Bronchial epithelial cell (primary cell): ENCODE results near the gene EGFR. TPM values are rescaled to one million over a fixed set of nuclear protein-coding genes. Genes with fewer than 3 reads are reported as not detected.

Source experiments
- DNase-seq: peaks from one replicate; pipeline ENCODE4 v3.0.0-alpha.2; 2010; ENCODE audit warnings: low read depth
- FAIRE-seq: peaks from 2 replicates; lab custom pipeline; 2011; peaks lifted over from hg19 to GRCh38; lab: Jason Lieb, UNC
- H3K27me3 ChIP-seq: 2 replicates; pipeline ENCODE4 v1.5.1; 2011; ENCODE audit warnings: low read length; ENCODE audit not compliant: control insufficient read depth, insufficient read depth
- H3K36me3 ChIP-seq: 2 replicates; pipeline ENCODE4 v1.5.1; 2011; ENCODE audit warnings: low read length; ENCODE audit not compliant: control insufficient read depth, insufficient read depth
- H3K4me3 ChIP-seq: 2 replicates; pipeline ENCODE4 v1.5.1; 2011; ENCODE audit warnings: mild to moderate bottlenecking, low read depth, low read length, control low read depth
- CTCF ChIP-seq: IDR thresholded peaks from 2 replicates; pipeline ENCODE4 v1.5.1; 2011; ENCODE audit warnings: mild to moderate bottlenecking, moderate library complexity, low read length, control low read depth, inconsistent platforms; ENCODE audit not compliant: insufficient read depth, severe bottlenecking
- total RNA-seq: library from RNA; depleted of rRNA; stranded (reverse); fragments of >200 nt; gene quantifications from 2 replicates; pipeline ENCODE4 v1.2.1, GENCODE V29; 2014

EGFR gene
- total RNA-seq, 1 donor from 2014 or later: 137 TPM

GRCh38 chr7:55233001-55233400 lies 214.2 kb downstream of the EGFR start:
- Histone ChIP-seq H3K27me3 (peaks cover 7% of the 10 kb centered on the region), H3K4me3 (no peak overlapping the region), H3K36me3 (no peaks in the 10 kb centered on the region)
- DNase-seq: no peak
- no peak for TF ChIP-seq CTCF
- FAIRE-seq: no peak

- Histone ChIP-seq H3K4me3 (no peak overlapping the region), H3K27me3 (peaks cover 7% of the 10 kb centered on the region), H3K36me3 (no peaks in the 10 kb centered on the region)
- no peak for FAIRE-seq
- no peak for DNase-seq
- no peak for TF ChIP-seq CTCF
Measured at GRCh38 chr7:55234408-55234807, 215.6 kb downstream of the EGFR start.

- peaks cover 7% of the 10 kb centered on the region for H3K27me3 ChIP-seq
- H3K36me3 ChIP-seq: no peaks in the 10 kb centered on the region
- TF ChIP-seq CTCF: no peak
- H3K4me3 ChIP-seq: no peak overlapping the region
- DNase-seq (no peak), FAIRE-seq (no peak)
Measured at GRCh38 chr7:55235115-55235514, 216.3 kb downstream of the EGFR start.

GRCh38 chr7:55235801-55236200 lies 217.0 kb downstream of the EGFR start:
- TF ChIP-seq CTCF: no peak
- H3K36me3 ChIP-seq: no peaks in the 10 kb centered on the region
- FAIRE-seq (no peak), DNase-seq (no peak)
- peaks cover 7% of the 10 kb centered on the region for H3K27me3 ChIP-seq
- no peak overlapping the region for H3K4me3 ChIP-seq

GRCh38 chr7:55236476-55236875 lies 217.7 kb downstream of the EGFR start:
- DNase-seq (no peak), FAIRE-seq (no peak)
- Histone ChIP-seq H3K4me3 (no peak overlapping the region), H3K36me3 (no peaks in the 10 kb centered on the region), H3K27me3 (peaks cover 6% of the 10 kb centered on the region)
- no peak for TF ChIP-seq CTCF

- peak; percentile 43 for FAIRE-seq
- no peak for DNase-seq
- no peak for TF ChIP-seq CTCF
- H3K4me3 ChIP-seq: no peak overlapping the region
- H3K27me3 ChIP-seq: peaks cover 2% of the 10 kb centered on the region
- no peaks in the 10 kb centered on the region for H3K36me3 ChIP-seq
Measured at GRCh38 chr7:55237156-55237893, 218.5 kb downstream of the EGFR start.
